Panc1 (cell line): ENCODE measurements around the gene TAF9B.
A peak's percentile ranks its signal among the peaks of the same experiment; 100 is the strongest.

Source experiments
- CTCF ChIP-seq: fragments of 450-650 bp; IDR thresholded peaks from 2 replicates; pipeline ENCODE4 v1.5.1; 2017; ENCODE audit warnings: mild to moderate bottlenecking
- POLR2AphosphoS5 ChIP-seq: IDR thresholded peaks from 2 replicates; pipeline ENCODE4 v1.6.1; 2012; ENCODE audit warnings: mild to moderate bottlenecking, low read depth, low read length, moderate library complexity
- REST ChIP-seq, 2 experiments: IDR thresholded peaks; 2 replicates each; pipeline ENCODE4 v1.6.1; 2011 to 2012; ENCODE audit warnings: low read depth in 2 of 2, control low read depth in 1 of 2, low read length in 1 of 2, mild to moderate bottlenecking in 1 of 2, moderate library complexity in 1 of 2; ENCODE audit not compliant: insufficient read depth in 1 of 2
- TCF7L2 ChIP-seq: IDR thresholded peaks from 2 replicates; pipeline ENCODE4 v1.6.1; 2011; ENCODE audit warnings: mild to moderate bottlenecking, low read depth, low read length, inconsistent platforms

GRCh38 chrX:78124307-78124706, 15.1 kb downstream of the TAF9B start:
- TF ChIP-seq CTCF (peak; percentile 51), REST (IDR thresholded peaks at IDR 0.05; ENCODE audit: insufficient read depth in 1 of 2, low read depth in 2 of 2, low read length in 1 of 2) (no peak), TCF7L2 (no peak), POLR2AphosphoS5 (no peak)
